DMS114 treated with DMSO at 0.1 percent for 48 hours (cell line): Measurements from ENCODE around the gene SIGLEC12.
"Not testable (repeated sequence)": the region's sequence is repeated elsewhere in the genome, so short reads cannot be mapped to it uniquely, and the experiment has no call there.

Experiments used
- DNase-seq: peaks from one replicate; lab custom pipeline; 2025; ENCODE audit not compliant: unreplicated experiment; lab: John Stamatoyannopoulos, UW

SIGLEC12 gene

DNA sequence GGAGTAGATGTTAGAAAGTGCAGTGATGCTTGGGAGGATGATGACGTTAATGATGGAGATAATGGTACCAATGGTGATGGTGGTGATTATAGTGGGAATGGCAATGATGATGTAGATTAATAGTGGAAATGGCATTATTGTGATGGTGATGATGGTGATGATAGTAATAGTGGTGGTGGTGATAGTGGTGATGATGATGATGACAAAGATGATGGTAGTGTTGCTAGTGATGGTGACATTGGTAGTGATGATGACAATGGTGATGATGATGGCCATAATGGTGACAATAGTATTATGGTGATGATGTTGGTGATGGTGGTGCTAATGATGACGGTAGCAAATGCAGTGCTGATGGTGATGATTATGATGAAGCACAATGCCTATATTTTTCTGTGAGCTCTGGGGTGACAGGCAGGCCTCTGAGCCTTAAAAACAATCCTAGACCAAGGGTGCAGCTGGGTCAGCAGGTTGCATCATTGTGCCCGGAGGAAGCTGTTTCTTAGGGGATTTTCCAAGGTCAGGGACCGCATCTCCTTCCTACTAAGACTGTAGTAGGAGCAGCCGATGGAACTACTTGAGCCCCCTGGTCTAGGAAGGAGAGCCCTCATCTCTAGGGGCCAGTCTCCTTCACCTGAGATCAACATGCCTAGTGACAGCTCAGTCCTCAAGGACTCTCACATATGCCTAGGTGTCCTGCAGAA is 15.5 kb downstream of the SIGLEC12 start:
- no peak for DNase-seq

DNA sequence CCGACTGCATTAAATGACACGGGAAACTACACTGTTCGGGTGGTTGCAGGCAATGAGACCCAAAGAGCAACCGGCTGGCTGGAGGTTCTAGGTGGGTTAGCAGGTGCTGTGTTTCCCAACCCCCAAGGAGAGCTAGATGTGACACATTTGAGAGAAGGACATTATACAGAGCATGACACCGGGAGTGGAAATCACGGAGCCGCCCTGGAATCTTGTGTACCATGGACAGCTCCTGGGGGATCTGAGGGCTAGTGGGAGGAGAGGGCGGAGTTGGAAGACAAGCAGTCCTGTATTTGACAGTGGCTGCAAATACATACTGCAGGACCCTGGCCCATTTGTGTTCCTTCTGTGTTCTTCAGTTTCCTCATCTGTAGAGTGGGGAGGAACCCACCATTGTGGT is 21.0 kb downstream of the SIGLEC12 start:
- no peak for DNase-seq

- DNase-seq = no peak
Measured at GRCh38 chr19:51479531-51480331, 21.9 kb downstream of the SIGLEC12 start.

GRCh38 chr19:51478381-51479234 is 23.0 kb downstream of the SIGLEC12 start, which contains the start of gene CEACAM18:
CEACAM18 (plus strand) TSS chr19:51478539.
- DNase-seq = no peak

DNA sequence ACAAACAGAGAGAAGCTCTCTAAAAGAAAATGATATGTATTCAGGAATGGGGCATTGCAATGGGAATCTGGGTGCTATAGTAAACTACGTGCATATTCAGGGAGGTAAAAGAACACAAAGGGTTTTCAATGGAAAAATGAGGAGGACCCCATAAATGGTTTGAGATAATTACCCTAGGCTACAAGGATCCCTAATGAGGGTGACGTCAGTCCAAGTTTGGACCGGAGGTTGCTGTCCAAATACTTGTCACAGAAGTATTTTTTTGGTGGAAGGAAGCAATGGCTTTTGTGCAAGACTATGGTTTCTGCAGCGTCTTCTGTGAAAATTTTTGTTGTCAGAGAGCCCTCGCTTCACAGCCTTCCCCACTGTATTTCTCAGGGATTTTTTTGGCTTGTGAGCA is 24.3 kb downstream of the SIGLEC12 start:
- DNase-seq = no peak

- DNase-seq = no peak
Measured at GRCh38 chr19:51476164-51476563, 25.4 kb downstream of the SIGLEC12 start.

DNA sequence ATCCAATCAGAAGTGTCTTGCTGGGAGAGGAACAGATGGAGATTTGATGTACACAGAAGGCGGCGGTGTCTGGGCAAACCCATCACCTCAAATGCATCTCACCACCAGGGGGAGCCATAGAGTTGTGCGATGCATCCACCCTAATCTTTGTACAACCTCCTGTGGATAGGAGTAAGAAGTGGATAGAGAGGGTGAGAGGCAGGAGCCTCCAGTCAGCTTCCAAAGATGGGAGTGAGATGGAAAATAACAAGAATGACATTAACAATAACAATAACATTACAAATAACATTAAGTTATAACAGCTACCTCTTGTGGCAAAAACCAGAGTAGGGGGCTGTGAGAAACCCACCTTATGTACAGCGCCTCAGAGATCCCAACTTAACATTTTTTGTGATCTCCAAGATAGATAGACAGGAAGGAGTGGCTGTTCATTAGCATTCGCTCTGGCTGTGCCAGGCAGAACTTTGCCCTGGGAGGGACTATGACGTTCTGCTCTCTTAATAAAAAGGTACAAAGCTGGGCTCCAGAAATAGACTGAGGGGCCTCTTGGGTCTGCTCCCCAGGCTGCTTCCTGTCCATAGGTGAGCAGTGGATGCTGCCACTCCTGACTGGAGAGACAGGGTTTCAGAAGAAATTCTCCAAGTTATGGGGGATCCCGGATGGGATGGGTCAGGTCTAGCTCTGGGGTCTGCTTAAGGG is 28.4 kb downstream of the SIGLEC12 start:
- peak; percentile 72 for DNase-seq

- DNase-seq = no peak
Measured at GRCh38 chr19:51472607-51473006, 29.0 kb downstream of the SIGLEC12 start.

DNA sequence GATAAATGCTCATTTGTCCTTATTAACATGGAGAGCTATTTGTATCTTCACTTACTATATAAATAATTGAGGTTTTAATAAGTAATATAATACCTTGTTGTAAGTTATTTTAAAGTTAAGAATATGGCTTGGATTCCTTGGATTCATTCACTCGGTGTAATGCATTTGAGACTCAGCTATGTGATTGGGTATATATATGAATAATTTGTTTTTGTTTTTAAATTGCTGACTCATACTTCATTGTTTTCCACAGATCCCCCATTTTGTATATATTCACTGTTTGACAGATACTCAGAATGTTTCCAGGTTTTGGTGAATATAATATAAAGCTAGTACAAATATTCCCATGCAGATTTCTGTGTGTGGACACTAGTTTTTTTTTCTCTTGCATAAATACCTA is 30.1 kb downstream of the SIGLEC12 start:
- DNase-seq = no peak

DNA sequence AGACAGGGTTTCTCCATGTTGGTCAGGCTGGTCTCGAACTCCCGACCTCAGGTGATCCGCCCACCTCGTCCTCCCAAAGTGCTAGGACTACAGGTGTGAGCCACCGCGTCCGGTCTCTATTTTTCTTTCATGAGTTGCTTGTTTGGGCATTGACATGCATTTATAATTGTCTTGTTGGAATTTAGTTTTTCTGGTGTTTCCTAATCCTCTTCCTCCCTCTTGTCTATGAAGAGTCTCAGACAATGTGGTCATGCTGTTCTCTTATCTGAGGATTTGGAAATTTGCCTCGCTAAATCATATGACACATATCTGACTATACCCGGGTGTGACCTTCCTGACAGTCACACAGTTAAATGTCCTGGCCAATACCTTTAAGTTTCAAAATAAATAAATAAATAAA is 30.6 kb downstream of the SIGLEC12 start:
- DNase-seq = no peak

DNA sequence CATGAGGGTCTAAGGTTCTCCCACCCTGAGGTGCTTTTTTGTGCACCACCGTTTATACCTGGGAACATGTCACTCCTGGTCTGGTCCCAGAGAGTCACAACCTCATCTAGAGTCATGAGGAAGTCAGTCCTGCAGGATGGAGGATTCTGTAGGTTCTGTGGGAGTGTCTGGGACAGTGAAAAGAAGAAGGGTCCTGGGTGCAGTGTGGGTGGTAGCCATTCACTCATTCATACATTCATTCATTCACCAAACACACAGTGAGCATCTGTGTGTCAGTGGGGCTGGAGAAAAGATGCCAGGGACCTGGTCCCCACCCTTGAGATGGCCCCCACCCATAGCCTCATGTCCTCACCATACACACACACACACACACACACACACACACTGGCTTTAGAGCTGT is 32.0 kb downstream of the SIGLEC12 start:
- no peak for DNase-seq

DNA sequence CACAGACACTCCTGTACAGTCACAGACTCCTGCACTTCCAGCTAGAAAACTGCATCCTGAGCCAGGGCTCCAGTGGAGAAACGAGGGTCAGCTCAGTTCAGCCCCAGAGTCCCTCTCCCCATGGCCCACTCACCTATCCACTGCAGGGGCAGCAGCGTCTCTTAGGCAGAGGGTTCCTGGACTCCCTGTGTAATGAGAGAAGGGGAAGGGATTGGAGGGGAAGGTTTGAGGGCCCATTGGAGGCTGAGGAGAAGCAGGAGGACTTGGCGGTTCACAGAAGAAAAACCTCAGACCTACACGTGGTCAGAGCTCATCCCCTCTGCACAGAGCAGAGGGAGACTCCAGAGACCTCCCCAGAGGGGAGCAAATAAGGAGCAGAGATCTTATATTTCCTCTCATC is 32.4 kb downstream of the SIGLEC12 start:
- DNase-seq = no peak

- DNase-seq = no peak
Measured at GRCh38 chr19:51468545-51468920, 33.1 kb downstream of the SIGLEC12 start.

GRCh38 chr19:51467864-51468544 is 33.6 kb downstream of the SIGLEC12 start:
- DNase-seq = no peak

DNA sequence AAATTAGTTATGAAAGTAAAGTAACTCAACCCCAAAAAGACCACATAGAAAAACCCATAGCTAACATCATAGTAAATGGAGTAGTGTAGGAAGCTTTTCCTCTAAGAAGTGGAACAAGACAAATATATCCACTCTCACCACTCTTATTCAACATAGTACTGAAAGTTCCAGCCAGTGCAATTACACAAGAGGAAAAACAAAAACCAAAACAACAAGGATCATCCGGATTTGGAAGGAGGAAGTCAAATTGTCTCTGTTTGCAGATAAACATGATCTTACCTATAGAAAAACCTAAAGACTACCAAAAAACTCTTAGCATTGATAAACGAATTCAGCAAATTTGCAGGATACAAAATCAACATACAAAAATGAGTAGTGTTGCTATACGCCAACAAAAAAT is 34.9 kb downstream of the SIGLEC12 start:
- no peak for DNase-seq

DNA sequence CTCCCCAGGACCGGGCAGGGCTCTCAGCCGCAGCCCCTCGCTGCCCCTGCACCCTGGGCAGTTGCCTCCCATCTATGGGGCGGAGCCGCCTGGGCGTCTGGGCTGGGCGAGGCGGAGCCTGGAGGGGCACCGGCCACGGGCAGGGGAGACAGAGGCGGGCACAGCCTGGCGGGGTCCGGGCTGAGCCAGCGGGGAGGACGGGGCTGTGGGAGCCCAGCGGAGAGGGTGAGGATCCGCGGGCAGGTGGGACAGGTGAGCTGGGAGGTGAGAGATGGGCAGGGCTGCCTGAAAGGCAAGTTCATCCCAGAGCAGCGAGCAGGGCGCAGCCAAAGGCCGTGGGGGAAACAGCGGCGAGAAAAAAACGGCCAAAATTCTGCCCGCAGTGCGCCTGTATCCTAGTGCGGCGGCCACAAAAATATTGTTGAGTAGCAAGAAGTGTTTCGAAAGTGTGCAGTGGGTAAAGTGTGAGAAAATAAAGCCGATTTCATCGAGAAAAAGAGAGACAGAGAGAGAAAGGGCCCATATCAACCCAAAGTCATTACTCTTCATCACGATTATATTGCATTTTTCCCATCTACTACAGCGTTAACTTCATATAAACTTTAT is 37.5 kb downstream of the SIGLEC12 start:
- DNase-seq = not testable (repeated sequence)

DNA sequence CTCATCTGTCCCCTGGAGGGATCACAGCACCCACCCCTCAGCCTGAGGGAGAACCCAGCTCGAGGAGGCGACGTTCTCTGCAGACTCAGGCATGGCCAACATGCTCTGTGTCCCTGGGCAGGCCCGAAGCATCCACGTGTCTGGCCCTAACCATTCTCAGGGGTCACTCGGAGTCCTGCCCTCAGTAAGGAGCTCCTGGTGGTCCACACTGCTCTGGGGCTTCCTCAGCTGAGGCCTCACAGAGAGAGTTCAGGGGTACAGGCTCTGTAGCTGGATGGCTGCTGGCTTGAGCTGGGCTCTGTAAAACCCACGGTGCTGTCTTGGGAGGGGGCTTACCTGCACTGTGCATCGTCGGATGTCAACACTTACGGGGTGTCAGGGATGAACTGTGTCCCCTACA is 38.9 kb downstream of the SIGLEC12 start:
- DNase-seq = no peak

DNA sequence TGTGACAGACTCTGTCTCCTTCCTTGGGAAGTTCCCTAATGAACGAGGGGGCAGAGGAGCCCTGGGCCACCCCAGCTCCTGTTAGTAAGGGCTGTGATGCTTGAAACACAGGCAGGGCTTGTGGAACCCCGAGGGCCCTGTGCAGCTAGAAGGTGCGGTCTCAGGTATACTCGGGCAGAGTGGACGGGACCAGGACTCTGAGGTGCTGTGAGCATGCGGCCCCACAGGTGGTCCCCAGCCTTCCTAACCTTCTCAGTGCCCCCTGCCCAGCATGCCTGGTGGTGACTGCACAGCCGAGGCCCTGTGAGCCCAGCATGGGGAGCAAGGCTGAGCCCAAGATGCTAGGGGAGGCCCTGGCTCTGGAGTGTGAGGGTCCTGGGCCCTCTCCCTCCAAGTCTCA is 39.3 kb downstream of the SIGLEC12 start:
- no peak for DNase-seq

GRCh38 chr19:51461723-51462161 is 39.9 kb downstream of the SIGLEC12 start:
- no peak for DNase-seq
